Measurements from ENCODE around the gene CALB2.

GRCh38 chr16:71431991-71432390, 73.5 kb downstream of the CALB2 start:
- TF ChIP-seq DBP (CRISPR knock-in tag; IDR thresholded peaks at IDR 0.05; ENCODE audit: not compliant biosample characterization) (no peak), EP300 (IDR thresholded peaks at IDR 0.05; ENCODE audit: low read depth in 2 of 2, low read length in 2 of 2) (no peak), EP300 (CRISPR knock-in tag; IDR thresholded peaks at IDR 0.05; ENCODE audit: borderline replicate concordance) (no peak), CTCF (CRISPR knock-in tag; IDR thresholded peaks at IDR 0.05) (no peak), POLR2A (IDR thresholded peaks at IDR 0.05; ENCODE audit: insufficient read depth in 1 of 2, low read depth in 2 of 2, low read length in 2 of 2) (no peak), POLR2AphosphoS2 (IDR thresholded peaks at IDR 0.05; ENCODE audit: low read depth, low read length) (no peak), WIZ (CRISPR knock-in tag; IDR thresholded peaks at IDR 0.05) (no peak), ZNF274 (CRISPR knock-in tag; IDR thresholded peaks at IDR 0.05) (no peak), ZNF121 (CRISPR knock-in tag; IDR thresholded peaks at IDR 0.05) (no peak)
